IPS DF 6.9 (cell line): ENCODE measurements around the gene CTTNBP2.
A peak's percentile ranks its signal among the peaks of the same experiment; 100 is the strongest.

Experiments
- DNase-seq: peaks from one replicate; pipeline ENCODE4 v3.0.0-alpha.2; 2013; ENCODE audit warnings: low read depth, low spot score
- H3K27ac ChIP-seq: one replicate; pipeline ENCODE4 v1.5.1; 2013; ENCODE audit warnings: low read length, control low read depth
- H3K27me3 ChIP-seq: 2 replicates; pipeline ENCODE4 v1.6.1; 2013; ENCODE audit warnings: mild to moderate bottlenecking, low read length; ENCODE audit not compliant: control insufficient read depth, insufficient read depth
- H3K36me3 ChIP-seq: 2 replicates; pipeline ENCODE4 v1.6.1; 2013; ENCODE audit warnings: low read length; ENCODE audit not compliant: control insufficient read depth, insufficient read depth
- H3K4me1 ChIP-seq: 2 replicates; pipeline ENCODE4 v1.6.1; 2013; ENCODE audit warnings: low read length; ENCODE audit not compliant: control insufficient read depth, insufficient read depth
- H3K4me3 ChIP-seq: 2 replicates; pipeline ENCODE4 v1.5.1; 2013; ENCODE audit warnings: mild to moderate bottlenecking, low read length
- H3K9me3 ChIP-seq: 2 replicates; pipeline ENCODE4 v1.6.1; 2013; ENCODE audit warnings: low read length, inconsistent platforms; ENCODE audit not compliant: control insufficient read depth, insufficient read depth
- WGBS: extraction: QIAGEN DNeasy Blood & Tissue Kit; methylation state at CpG from one replicate; pipeline ENCODE4 v1.1.7; 2013; ENCODE audit warnings: mixed read lengths, missing lambda C conversion rate; ENCODE audit not compliant: insufficient read length, insufficient coverage; 5-methylcytosine and 5-hydroxymethylcytosine counted together

The CTTNBP2 gene

DNA sequence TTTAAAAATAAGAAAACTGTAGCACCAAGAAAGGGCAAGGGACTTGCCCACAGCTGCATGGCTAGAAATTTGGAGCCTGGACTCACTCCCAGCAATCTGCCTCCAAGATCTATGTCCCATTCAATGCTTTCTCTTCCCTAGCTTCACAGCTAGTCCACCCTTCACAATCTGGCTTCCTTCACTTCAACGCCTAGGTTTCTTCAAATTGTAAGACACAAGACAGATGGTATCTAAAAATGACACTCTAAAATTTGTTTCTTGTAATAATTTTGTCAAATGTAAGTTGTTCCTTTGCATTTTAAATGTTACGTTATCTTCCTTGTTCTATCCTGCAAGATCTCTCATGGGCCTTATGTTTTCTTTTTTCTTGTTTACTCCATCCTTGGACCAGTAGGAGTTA lies 48.6 kb downstream of the CTTNBP2 start:
- Histone ChIP-seq H3K9me3 (no peaks in the 10 kb centered on the region), H3K4me3 (no peak overlapping the region), H3K27ac (no peak overlapping the region), H3K27me3 (no peaks in the 10 kb centered on the region), H3K36me3 (no peaks in the 10 kb centered on the region), H3K4me1 (peaks cover 2% of the 10 kb centered on the region; the same call in 1 of the 2 replicates)
- DNase-seq, result no peak
- no CpG with 5 or more reads among the region's 2 CpGs for WGBS

DNA sequence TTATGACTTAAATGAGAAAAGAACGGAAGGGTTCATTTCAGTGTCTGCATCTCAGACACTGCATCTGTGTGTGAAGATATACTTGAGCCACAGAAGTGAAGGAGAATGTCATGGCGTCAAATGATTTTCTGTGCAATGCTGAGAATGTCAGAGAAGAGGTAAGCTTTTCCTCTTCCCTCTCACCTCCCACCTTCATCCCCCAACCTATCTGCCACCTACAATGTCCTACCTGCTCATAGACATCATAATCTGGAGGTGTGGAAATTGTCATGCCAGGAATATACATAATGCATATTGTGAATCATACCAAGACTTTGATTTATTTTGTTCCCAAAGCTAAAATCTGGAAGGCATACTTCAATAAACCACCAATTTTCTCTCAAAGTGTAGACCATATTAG lies 53.7 kb downstream of the CTTNBP2 start:
- H3K27me3 ChIP-seq, result no peaks in the 10 kb centered on the region
- no peak for DNase-seq
- H3K4me3 ChIP-seq, result no peak overlapping the region
- no peaks in the 10 kb centered on the region for H3K9me3 ChIP-seq
- no peaks in the 10 kb centered on the region for H3K36me3 ChIP-seq
- no peak overlapping the region for H3K27ac ChIP-seq
- H3K4me1 ChIP-seq, result no peaks in the 10 kb centered on the region; the same call in 1 of the 2 replicates
- whole genome bisulfite sequencing, result no CpG with 5 or more reads among the region's 2 CpGs

DNA sequence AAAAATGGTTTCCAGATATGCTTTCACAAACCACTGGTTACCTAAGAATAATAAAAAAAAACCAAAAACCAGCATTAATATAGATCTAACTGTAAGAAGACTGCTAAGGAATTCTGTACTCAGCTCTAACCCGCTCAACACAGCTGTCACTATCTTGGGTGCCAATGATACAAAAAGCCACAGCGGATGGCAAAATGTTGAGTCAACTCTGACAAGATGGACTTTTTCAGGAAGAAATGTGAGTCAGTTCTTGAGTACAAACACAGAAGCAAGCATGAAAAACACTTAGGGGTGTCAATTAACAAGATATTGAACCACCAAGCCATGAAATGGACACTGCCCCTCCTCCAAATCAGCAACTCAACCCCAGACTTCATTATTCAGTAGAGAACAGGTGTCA lies 55.0 kb downstream of the CTTNBP2 start:
- Histone ChIP-seq H3K27me3 (no peaks in the 10 kb centered on the region), H3K9me3 (no peaks in the 10 kb centered on the region), H3K4me3 (no peak overlapping the region), H3K27ac (no peak overlapping the region), H3K4me1 (peaks cover under 1% of the 10 kb centered on the region; the same call in 1 of the 2 replicates), H3K36me3 (no peaks in the 10 kb centered on the region)
- WGBS, result no CpG with 5 or more reads among the region's 2 CpGs
- no peak for DNase-seq

DNA sequence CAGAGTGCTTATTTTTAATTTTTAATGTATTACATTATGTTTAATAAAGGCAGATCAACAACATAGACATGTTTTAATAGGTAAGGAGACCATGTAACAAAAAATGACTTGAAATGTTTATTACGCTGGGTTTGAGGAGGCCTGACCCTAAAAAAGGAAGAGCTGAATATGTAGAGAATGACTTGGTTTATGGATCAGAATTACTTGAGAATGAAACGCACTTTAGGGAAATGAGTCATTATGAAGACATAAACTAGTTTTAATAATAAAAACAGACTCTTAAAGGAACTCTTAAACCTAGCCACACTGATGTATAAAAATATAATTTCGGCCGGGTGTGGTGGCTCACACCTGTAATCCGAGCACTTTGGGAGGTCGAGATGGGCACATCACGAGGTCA lies 56.5 kb downstream of the CTTNBP2 start:
- H3K4me1 ChIP-seq, result peaks cover 1% of the 10 kb centered on the region; the same call in 1 of the 2 replicates
- no peaks in the 10 kb centered on the region for H3K36me3 ChIP-seq
- H3K27ac ChIP-seq, result no peak overlapping the region
- H3K4me3 ChIP-seq, result no peak overlapping the region
- no peak for DNase-seq
- no peaks in the 10 kb centered on the region for H3K9me3 ChIP-seq
- H3K27me3 ChIP-seq, result no peaks in the 10 kb centered on the region
- WGBS, result no CpG with 5 or more reads among the region's 7 CpGs

DNA sequence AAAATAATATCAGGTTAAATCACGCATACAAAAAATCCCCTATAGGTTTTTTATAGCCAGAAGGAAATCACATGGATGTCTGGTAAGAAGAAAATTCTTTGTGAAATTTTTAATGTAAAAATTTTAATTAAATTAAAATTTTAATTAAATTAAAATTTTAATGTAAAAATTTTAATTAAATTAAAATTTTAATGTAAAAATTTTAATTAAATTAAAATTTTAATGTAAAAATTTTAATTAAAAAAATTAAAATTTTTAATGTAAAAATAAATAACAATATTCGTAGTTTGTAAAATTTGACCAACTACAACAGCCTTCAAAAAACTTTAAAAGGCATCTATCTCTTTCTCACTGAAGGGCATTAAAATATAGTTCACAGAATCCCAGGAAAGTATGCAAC lies 61.5 kb downstream of the CTTNBP2 start:
- no peaks in the 10 kb centered on the region for H3K27me3 ChIP-seq
- H3K4me1 ChIP-seq, result peaks cover 4% of the 10 kb centered on the region
- no peak overlapping the region for H3K4me3 ChIP-seq
- H3K36me3 ChIP-seq, result no peaks in the 10 kb centered on the region
- DNase-seq, result no peak
- WGBS, result no CpG with 5 or more reads among the region's 2 CpGs
- H3K9me3 ChIP-seq, result no peaks in the 10 kb centered on the region
- no peak overlapping the region for H3K27ac ChIP-seq

DNA sequence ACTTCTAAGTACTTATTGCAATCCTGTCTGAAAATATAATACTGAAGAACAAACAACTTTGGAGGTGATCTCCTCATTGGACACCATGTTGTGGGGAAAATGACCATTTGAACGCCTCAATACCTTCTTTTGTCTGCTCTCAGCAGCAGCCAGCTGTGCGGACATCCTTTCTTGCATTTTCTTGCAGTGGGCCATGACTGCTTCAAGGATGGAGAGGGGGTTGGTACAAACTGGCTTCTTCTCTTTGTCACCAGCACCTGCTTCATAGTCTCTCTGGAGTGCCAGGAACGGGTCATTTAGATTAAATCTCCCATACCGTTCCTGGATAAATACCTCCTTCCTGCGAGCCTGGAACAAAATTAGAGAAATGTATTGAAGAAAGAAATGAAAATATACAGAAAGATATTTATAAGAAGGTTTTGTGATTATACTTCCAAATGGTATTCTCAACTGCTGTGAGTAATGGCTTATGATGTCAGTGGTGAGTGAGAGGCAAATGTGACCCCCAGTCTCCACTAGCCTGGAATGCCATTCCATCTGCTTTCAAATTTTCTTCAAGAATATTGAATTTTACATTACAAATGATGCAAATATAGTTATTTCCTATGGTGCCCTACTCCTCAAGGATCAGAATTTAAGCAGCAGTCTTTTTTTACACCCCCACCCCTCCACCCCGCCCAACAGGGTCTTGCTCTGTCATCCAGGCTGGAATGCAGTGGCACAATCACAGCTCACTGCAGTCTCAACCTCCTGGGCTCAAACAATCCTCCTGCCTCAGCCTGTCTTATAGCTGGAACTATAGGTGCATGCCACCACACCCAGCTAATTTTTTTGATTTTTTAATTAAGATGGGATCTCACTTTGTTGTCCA lies 62.4 kb downstream of the CTTNBP2 start:
- Histone ChIP-seq H3K27ac (no peak overlapping the region), H3K9me3 (no peaks in the 10 kb centered on the region), H3K27me3 (no peaks in the 10 kb centered on the region), H3K4me3 (no peak overlapping the region), H3K36me3 (no peaks in the 10 kb centered on the region), H3K4me1 (peaks cover 4% of the 10 kb centered on the region)
- DNase-seq, result peak; percentile 80
- no CpG with 5 or more reads among the region's 6 CpGs for WGBS

DNA sequence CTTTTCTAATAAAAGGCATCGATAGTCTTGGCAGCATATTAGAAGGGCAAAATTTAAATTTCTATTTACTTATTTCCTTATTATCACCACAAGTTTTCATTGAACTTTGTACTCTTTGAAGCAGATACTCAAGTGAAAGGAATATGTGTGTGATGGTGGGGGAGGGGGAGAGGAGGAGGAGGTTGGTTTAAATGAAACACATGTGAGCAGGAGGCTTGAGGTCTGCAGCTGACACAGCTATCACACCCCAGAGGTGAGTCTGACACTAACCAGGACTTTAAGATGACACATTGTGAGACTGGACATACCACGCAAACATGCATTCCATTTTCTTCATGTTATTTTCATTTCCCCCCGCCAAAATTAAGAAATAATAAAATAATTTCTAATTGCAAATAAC lies 63.3 kb downstream of the CTTNBP2 start:
- no peak overlapping the region for H3K4me3 ChIP-seq
- peaks cover 4% of the 10 kb centered on the region for H3K4me1 ChIP-seq
- H3K27me3 ChIP-seq, result no peaks in the 10 kb centered on the region
- H3K36me3 ChIP-seq, result no peaks in the 10 kb centered on the region
- WGBS, result no CpG with 5 or more reads among the region's 3 CpGs
- no peaks in the 10 kb centered on the region for H3K9me3 ChIP-seq
- no peak overlapping the region for H3K27ac ChIP-seq
- no peak for DNase-seq

DNA sequence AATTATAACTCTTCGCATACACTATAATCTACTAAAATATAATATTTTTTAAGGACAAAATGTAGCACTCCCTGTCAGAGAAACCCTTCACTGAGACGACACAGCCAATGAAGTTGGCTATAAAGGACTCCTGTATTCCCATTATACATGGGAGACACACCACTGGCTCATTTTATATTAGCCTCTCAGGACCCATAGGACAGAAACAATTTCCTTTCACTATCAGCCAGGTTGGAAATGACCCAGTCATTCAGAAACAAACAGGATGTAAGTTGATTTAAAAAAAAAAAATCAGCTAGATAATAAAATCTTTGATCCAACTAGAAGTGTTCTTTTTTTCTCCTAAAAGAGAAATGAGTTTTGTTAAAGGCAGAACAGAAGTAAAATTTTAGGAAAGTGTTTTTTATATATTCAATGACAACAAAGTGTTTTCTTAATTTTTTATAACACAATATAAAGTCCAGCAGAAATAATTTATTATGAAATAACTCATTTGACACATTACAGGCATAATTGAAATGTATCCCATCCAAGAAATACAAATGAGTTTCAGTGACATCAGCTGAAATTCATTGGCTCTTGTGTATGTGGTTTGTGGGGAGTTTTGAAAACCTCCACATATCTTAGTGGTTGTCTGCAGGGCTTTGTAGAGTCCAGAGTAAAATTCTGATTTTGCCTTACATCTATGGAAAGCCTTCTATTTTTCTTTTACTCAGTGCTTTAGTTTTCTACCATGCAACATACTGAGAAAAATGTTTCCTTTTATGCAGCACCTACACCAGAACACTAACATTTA lies 64.1 kb downstream of the CTTNBP2 start:
- WGBS, result no CpG with 5 or more reads among the region's 2 CpGs
- Histone ChIP-seq H3K27ac (no peak overlapping the region), H3K36me3 (no peaks in the 10 kb centered on the region), H3K27me3 (no peaks in the 10 kb centered on the region), H3K4me1 (peaks cover 4% of the 10 kb centered on the region), H3K9me3 (no peaks in the 10 kb centered on the region), H3K4me3 (no peak overlapping the region)
- no peak for DNase-seq

DNA sequence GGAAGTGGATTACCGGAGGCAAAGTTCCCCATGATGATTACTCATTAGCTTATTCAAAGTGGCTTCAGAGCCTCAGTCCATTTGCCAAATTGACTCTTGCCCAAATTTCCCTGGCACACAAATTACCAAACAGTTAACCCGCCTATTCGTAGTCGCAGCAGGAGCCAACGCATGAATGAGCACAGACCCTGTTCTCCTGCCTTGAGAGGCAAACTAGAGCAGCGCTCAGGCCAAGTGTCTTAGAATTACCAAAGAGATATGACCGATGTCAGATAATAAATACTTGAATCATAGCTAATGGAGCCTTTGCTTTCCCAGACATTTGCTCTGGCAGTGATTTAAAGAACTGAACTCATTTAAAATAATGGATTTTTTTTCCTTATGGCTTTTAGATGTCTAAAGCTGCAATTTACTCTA lies 64.9 kb downstream of the CTTNBP2 start:
- H3K9me3 ChIP-seq, result no peaks in the 10 kb centered on the region
- H3K27me3 ChIP-seq, result no peaks in the 10 kb centered on the region
- H3K4me3 ChIP-seq, result no peak overlapping the region
- H3K36me3 ChIP-seq, result no peaks in the 10 kb centered on the region
- peaks cover 4% of the 10 kb centered on the region for H3K4me1 ChIP-seq
- WGBS, result no CpG with 5 or more reads among the region's 7 CpGs
- no peak for DNase-seq
- H3K27ac ChIP-seq, result no peak overlapping the region

DNA sequence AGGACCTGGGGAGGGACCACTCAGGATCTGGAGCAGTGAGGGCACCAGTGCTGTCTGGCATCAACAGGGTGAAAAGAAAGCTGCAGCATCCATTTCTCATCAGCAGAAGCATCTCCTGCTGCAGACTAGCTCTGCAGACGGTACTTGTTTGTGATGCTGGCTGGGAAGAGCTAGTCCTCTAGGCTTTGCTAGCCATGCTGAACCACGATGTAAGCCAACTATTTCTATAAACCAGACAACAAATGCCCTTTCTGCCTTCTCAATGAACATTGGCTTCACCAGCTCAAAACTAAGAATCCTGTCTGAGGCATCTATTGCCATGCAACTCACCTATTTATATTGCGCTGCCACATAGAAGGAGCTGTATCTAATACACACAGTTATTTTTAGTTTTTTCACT lies 65.6 kb downstream of the CTTNBP2 start:
- H3K36me3 ChIP-seq, result no peaks in the 10 kb centered on the region
- peaks cover 3% of the 10 kb centered on the region for H3K4me1 ChIP-seq
- H3K27ac ChIP-seq, result no peak overlapping the region
- H3K9me3 ChIP-seq, result no peaks in the 10 kb centered on the region
- no CpG with 5 or more reads among the region's 3 CpGs for WGBS
- H3K27me3 ChIP-seq, result no peaks in the 10 kb centered on the region
- DNase-seq, result no peak
- H3K4me3 ChIP-seq, result no peak overlapping the region
